ENCODE results near the gene TIMP2. TPM values are rescaled to one million over a fixed set of nuclear protein-coding genes. Genes with fewer than 3 reads are reported as not detected.

The TIMP2 gene
- total RNA-seq, 4 donors from 2014 or later = 20.4 to 28.7 (median 27.0) TPM

DNA sequence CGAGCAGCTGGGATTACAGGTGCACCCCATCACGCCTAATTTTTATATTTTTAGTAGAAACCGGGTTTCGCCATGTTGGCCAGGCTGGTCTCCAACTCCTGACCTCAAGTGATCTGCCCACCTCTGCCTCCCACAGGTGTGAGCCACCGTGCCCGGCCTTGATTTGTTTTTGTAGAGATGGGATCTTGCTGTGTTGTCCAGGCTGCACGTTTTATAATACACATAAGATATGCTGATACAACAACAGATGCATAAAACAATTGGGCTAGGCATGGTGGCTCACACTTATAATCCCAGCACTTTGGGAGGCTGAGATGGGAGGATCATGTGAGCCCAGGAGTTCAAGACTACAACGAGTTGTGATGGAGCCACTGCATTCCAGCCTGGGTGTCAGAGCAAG is 90.6 kb downstream of the TIMP2 start:
- DNase-seq = no peak
- TF ChIP-seq, protein P1, sequence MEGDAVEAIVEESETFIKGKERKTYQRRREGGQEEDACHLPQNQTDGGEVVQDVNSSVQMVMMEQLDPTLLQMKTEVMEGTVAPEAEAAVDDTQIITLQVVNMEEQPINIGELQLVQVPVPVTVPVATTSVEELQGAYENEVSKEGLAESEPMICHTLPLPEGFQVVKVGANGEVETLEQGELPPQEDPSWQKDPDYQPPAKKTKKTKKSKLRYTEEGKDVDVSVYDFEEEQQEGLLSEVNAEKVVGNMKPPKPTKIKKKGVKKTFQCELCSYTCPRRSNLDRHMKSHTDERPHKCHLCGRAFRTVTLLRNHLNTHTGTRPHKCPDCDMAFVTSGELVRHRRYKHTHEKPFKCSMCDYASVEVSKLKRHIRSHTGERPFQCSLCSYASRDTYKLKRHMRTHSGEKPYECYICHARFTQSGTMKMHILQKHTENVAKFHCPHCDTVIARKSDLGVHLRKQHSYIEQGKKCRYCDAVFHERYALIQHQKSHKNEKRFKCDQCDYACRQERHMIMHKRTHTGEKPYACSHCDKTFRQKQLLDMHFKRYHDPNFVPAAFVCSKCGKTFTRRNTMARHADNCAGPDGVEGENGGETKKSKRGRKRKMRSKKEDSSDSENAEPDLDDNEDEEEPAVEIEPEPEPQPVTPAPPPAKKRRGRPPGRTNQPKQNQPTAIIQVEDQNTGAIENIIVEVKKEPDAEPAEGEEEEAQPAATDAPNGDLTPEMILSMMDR (IDR thresholded peaks at IDR 0.05 in 4 of 5, conservative IDR thresholded peaks at IDR 0.05 in 1 of 5) = no peak
- TF ChIP-seq POLR2A (IDR thresholded peaks at IDR 0.05) = no peak
- intact Hi-C loops (cut with DNase I; ENCODE audit: low total_unique reads) (no loop called here), in situ Hi-C loops (cut with MboI; ENCODE audit: low sequenced_read_pairs in 4 of 4) (no loop called here)
- H3K27ac ChIP-seq = no peak overlapping the region
- H3K9me3 ChIP-seq = no peaks in the 10 kb centered on the region
- no peaks in the 10 kb centered on the region for H3K27me3 ChIP-seq
- H3K4me1 ChIP-seq = peaks cover 7 to 11% of the 10 kb centered on the region in 2 donors
- peaks cover 7 to 75% of the 10 kb centered on the region in 2 donors for H3K36me3 ChIP-seq
- no peak for ATAC-seq
- H3K4me3 ChIP-seq = no peak overlapping the region

DNA sequence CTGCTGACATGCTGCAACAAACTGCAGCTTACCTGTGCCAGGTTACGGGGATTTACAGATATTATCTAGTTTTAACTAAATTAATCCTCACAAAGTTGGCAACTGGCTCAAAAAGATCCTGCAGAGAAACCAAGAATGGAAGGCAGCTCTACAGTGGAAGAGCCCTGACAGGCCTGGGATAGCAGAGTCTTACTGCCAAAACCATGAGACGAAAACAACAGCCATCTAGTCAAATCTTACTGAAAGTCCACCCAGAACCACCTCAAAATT is 92.7 kb downstream of the TIMP2 start:
- no peaks in the 10 kb centered on the region for H3K9me3 ChIP-seq
- no peak for DNase-seq
- ATAC-seq = no peak
- H3K4me1 ChIP-seq = no peaks in the 10 kb centered on the region
- intact Hi-C loops (cut with DNase I; ENCODE audit: low total_unique reads) = no loop called here
- H3K27me3 ChIP-seq = no peaks in the 10 kb centered on the region
- in situ Hi-C loops (cut with MboI; ENCODE audit: low sequenced_read_pairs in 4 of 4) = no loop called here
- H3K36me3 ChIP-seq = peaks cover 7 to 89% of the 10 kb centered on the region in 2 donors
- TF ChIP-seq, protein P1 (IDR thresholded peaks at IDR 0.05 in 4 of 5, conservative IDR thresholded peaks at IDR 0.05 in 1 of 5) = no peak
- no peak overlapping the region for H3K27ac ChIP-seq
- no peak overlapping the region for H3K4me3 ChIP-seq

DNA sequence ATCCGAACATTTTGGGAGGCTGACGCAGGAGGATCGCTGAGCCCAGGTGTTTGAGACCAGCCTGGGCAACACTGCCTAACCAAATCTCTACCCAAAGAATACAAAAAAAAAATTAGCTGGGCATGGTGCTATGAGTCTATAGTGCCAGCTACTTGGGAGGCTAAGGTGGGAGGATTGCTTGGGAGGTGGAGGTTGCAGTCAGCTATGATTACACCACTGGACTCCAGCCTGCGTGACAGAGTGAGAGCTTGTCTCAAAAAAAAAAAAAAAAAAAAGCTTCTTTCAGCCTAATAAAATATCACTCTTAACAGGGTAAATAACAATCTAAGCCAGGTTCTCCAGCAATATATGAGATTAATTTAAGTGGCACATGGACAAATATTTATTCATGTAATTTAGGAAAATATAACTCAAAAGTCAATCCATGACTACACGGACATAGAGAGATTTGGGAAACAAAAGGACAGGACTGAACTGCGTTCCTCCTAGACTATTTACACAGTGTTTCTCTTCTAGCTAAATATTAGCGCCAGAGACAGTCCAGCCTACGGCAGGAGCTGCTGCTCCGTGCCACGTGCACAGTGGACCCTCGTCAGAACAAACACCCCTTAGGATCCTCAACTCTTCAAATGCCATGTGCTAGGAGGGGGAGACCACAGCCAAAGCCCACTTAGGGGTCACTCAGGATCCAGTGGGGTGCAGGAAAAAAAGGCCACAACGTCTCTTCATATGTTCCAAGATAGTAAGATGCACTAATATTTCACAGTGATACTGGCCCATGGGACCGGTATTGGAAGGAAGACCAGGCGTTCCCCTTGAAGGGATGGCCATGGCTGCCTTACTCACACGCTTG is 93.3 kb downstream of the TIMP2 start:
- no peaks in the 10 kb centered on the region for H3K27me3 ChIP-seq
- intact Hi-C loops (cut with DNase I; ENCODE audit: low total_unique reads) = no loop called here

DNA sequence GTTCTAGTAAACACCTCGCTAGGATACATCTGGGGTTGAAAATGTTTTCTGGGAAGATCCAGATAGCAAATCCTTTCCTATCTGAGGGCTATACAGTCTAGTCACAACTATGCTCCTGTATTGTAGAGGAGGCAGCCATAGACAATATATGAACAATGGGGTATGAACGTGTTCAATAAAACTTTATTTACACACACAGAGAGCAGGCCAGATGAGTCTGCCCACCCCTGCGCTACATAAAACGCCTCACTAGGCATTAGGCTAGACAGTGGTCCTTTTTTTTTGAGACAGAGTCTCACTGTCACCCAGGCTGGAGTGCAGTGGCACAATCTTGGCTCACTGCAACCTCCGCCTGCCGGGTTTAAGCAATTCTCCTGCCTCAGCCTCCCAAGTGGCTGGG is 95.7 kb downstream of the TIMP2 start:
- no peak overlapping the region for H3K27ac ChIP-seq
- TF ChIP-seq, protein P1 (IDR thresholded peaks at IDR 0.05 in 4 of 5, conservative IDR thresholded peaks at IDR 0.05 in 1 of 5) = no peak
- no peak for TF ChIP-seq POLR2A (IDR thresholded peaks at IDR 0.05)
- H3K9me3 ChIP-seq = no peaks in the 10 kb centered on the region
- ATAC-seq (no peak), DNase-seq (no peak)
- intact Hi-C loops (cut with DNase I; ENCODE audit: low total_unique reads) (no loop called here), in situ Hi-C loops (cut with MboI; ENCODE audit: low sequenced_read_pairs in 4 of 4) (no loop called here)
- no peak overlapping the region for H3K4me3 ChIP-seq
- H3K36me3 ChIP-seq = peaks cover 4 to 91% of the 10 kb centered on the region in 2 donors
- no peaks in the 10 kb centered on the region for H3K27me3 ChIP-seq
- no peaks in the 10 kb centered on the region for H3K4me1 ChIP-seq

More for the DNA sequence above, 93.3 kb downstream of the TIMP2 start:
- H3K27ac ChIP-seq = no peak overlapping the region
- TF ChIP-seq POLR2A (IDR thresholded peaks at IDR 0.05) = no peak
- TF ChIP-seq, protein P1 (IDR thresholded peaks at IDR 0.05 in 4 of 5, conservative IDR thresholded peaks at IDR 0.05 in 1 of 5) = no peak
- DNase-seq (no peak), ATAC-seq (no peak)
- H3K9me3 ChIP-seq = no peaks in the 10 kb centered on the region
- peaks cover 7 to 92% of the 10 kb centered on the region in 2 donors for H3K36me3 ChIP-seq
- in situ Hi-C loops (cut with MboI; ENCODE audit: low sequenced_read_pairs in 4 of 4) = no loop called here
- no peaks in the 10 kb centered on the region for H3K4me1 ChIP-seq
- H3K4me3 ChIP-seq = no peak overlapping the region
